ENCODE results near the gene GTF3C4.

- TF ChIP-seq CTCF (IDR thresholded peaks at IDR 0.05; ENCODE audit: poor library complexity, severe bottlenecking) (no peak), EZH2 (IDR thresholded peaks at IDR 0.05; ENCODE audit: borderline replicate concordance, insufficient read depth, low read length, poor library complexity, severe bottlenecking) (no peak), MXI1 (conservative IDR thresholded peaks at IDR 0.05; ENCODE audit: poor library complexity, severe bottlenecking) (no peak), POLR2AphosphoS5 (IDR thresholded peaks at IDR 0.05) (no peak), EP300 (conservative IDR thresholded peaks at IDR 0.05; ENCODE audit: poor library complexity, severe bottlenecking) (no peak), RAD21 (conservative IDR thresholded peaks at IDR 0.05) (no peak), TAF1 (IDR thresholded peaks at IDR 0.05; ENCODE audit: low read depth) (no peak)
- TF ChIP-seq, protein P1, sequence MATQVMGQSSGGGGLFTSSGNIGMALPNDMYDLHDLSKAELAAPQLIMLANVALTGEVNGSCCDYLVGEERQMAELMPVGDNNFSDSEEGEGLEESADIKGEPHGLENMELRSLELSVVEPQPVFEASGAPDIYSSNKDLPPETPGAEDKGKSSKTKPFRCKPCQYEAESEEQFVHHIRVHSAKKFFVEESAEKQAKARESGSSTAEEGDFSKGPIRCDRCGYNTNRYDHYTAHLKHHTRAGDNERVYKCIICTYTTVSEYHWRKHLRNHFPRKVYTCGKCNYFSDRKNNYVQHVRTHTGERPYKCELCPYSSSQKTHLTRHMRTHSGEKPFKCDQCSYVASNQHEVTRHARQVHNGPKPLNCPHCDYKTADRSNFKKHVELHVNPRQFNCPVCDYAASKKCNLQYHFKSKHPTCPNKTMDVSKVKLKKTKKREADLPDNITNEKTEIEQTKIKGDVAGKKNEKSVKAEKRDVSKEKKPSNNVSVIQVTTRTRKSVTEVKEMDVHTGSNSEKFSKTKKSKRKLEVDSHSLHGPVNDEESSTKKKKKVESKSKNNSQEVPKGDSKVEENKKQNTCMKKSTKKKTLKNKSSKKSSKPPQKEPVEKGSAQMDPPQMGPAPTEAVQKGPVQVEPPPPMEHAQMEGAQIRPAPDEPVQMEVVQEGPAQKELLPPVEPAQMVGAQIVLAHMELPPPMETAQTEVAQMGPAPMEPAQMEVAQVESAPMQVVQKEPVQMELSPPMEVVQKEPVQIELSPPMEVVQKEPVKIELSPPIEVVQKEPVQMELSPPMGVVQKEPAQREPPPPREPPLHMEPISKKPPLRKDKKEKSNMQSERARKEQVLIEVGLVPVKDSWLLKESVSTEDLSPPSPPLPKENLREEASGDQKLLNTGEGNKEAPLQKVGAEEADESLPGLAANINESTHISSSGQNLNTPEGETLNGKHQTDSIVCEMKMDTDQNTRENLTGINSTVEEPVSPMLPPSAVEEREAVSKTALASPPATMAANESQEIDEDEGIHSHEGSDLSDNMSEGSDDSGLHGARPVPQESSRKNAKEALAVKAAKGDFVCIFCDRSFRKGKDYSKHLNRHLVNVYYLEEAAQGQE (IDR thresholded peaks at IDR 0.05; ENCODE audit: borderline replicate concordance), result no peak
Observed at GRCh38 chr9:132673355-132673754, 3.1 kb downstream of the GTF3C4 start.
